ENCODE measurements around the gene ITGB3BP.

DNA sequence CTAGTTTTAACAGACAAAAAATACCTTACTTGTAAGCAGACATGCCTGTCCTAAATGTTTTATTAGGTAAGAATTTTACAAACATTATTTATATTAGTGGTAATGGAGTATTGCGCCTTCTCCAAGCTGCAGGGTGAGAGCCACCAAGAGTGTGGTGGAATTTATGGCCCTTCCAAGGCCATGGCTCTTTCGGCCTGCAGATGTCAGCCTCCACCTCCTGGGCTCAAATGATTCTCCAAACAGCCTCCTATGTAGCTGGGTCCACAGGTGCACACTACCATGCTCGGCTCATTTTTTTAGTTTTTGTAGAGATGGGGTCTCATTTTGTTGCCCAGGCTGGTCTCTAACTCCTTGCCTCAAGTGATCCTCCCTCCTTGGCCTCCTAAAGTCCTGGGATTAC, 56.3 kb downstream of the ITGB3BP start:
- TF ChIP-seq, protein P1, sequence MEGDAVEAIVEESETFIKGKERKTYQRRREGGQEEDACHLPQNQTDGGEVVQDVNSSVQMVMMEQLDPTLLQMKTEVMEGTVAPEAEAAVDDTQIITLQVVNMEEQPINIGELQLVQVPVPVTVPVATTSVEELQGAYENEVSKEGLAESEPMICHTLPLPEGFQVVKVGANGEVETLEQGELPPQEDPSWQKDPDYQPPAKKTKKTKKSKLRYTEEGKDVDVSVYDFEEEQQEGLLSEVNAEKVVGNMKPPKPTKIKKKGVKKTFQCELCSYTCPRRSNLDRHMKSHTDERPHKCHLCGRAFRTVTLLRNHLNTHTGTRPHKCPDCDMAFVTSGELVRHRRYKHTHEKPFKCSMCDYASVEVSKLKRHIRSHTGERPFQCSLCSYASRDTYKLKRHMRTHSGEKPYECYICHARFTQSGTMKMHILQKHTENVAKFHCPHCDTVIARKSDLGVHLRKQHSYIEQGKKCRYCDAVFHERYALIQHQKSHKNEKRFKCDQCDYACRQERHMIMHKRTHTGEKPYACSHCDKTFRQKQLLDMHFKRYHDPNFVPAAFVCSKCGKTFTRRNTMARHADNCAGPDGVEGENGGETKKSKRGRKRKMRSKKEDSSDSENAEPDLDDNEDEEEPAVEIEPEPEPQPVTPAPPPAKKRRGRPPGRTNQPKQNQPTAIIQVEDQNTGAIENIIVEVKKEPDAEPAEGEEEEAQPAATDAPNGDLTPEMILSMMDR (IDR thresholded peaks at IDR 0.05), result no peak
- TF ChIP-seq POLR2AphosphoS5 (IDR thresholded peaks at IDR 0.05), result no peak
- TF ChIP-seq POLR2A (IDR thresholded peaks at IDR 0.05), result no peak

Data from sigmoid colon (tissue), 4 donors.